Endothelial cell of umbilical vein (primary cell): ENCODE data around the gene ALG2. TPM values are rescaled to one million over a fixed set of nuclear protein-coding genes. Genes with fewer than 3 reads are reported as not detected.

Experiments used
- BruUV-seq: library from RNA; stranded (reverse); fragments of 400-500 nt; replicated peaks from 2 replicates; lab custom pipeline; 2021; lab: Mats Ljungman, UMichigan
- CTCF ChIA-PET: fragments of 300-600, 350-600 bp; sonication (Branson Sonifier 250); formaldehyde crosslinking; loops from one replicate; lab custom pipeline; 2021; ENCODE audit warnings: antibody characterized with exemption, inconsistent platforms; lab: Charles Lee
- POLR2A ChIA-PET: fragments of 300-600, 350-600 bp; sonication (Branson Sonifier 250); formaldehyde crosslinking; loops from one replicate; lab custom pipeline; 2021; ENCODE audit warnings: antibody characterized with exemption, inconsistent platforms; lab: Charles Lee
- DNase-seq: peaks from one replicate; pipeline ENCODE4 v3.0.0-alpha.2; 2011; ENCODE audit warnings: low read depth, low spot score
- FAIRE-seq: peaks from 2 replicates; lab custom pipeline; 2011; peaks lifted over from hg19 to GRCh38; lab: Jason Lieb, UNC
- H2AFZ ChIP-seq: 2 replicates; pipeline ENCODE4 v1.6.0; 2012; ENCODE audit warnings: low read depth, low read length, control low read depth, inconsistent platforms
- H3K27ac ChIP-seq: 2 replicates; pipeline ENCODE4 v1.5.1; 2011; ENCODE audit warnings: low read depth, mild to moderate bottlenecking, control low read depth, low read length, moderate library complexity; ENCODE audit not compliant: insufficient read depth
- H3K27me3 ChIP-seq, 2 experiments: 2 replicates each; pipeline versions ENCODE4 v1.6.0 to v1.6.1; 2011; ENCODE audit warnings: low read length in 2 of 2, mixed read lengths in 1 of 2; ENCODE audit not compliant: control insufficient read depth in 2 of 2, insufficient read depth in 2 of 2
- H3K36me3 ChIP-seq, 2 experiments: 2 replicates in 1 of 2; 3 replicates in 1 of 2; pipeline ENCODE4 v1.5.1; 2011; ENCODE audit warnings: low read length in 2 of 2, mild to moderate bottlenecking in 1 of 2, moderate library complexity in 1 of 2; ENCODE audit not compliant: control insufficient read depth in 2 of 2, insufficient read depth in 2 of 2; ENCODE audit errors: extremely low read depth in 1 of 2
- H3K4me1 ChIP-seq: 3 replicates; pipeline ENCODE4 v1.5.1; 2011; ENCODE audit warnings: mild to moderate bottlenecking, low read length; ENCODE audit not compliant: control insufficient read depth, insufficient read depth; ENCODE audit errors: extremely low read depth
- H3K4me2 ChIP-seq: 2 replicates; pipeline ENCODE4 v1.6.1; 2011; ENCODE audit warnings: low read length, control low read depth, mixed read lengths; ENCODE audit not compliant: insufficient read depth
- H3K4me3 ChIP-seq, 3 experiments: fragments of 200-600 bp in 1 of 3; sonication (generic), shearing (Covaris generic) in 1 of 3; replicated peaks in 1 of 3; 2 replicates each; pipeline ENCODE4 v1.5.1; 2011 to 2016; ENCODE audit warnings: control low read depth in 3 of 3, low read length in 3 of 3, mild to moderate bottlenecking in 2 of 3, inconsistent platforms in 1 of 3, low read depth in 1 of 3, moderate library complexity in 1 of 3; ENCODE audit not compliant: insufficient read depth in 1 of 3
- H3K79me2 ChIP-seq: 2 replicates; pipeline ENCODE4 v1.6.0; 2012; ENCODE audit warnings: low read length, inconsistent platforms; ENCODE audit not compliant: control insufficient read depth, insufficient read depth
- H3K9ac ChIP-seq: replicated peaks from 2 replicates; pipeline ENCODE3; 2011; ENCODE audit warnings: low read length, control low read depth; ENCODE audit not compliant: insufficient read depth; ENCODE audit errors: extremely low read depth
- H3K9me1 ChIP-seq: replicated peaks from 3 replicates; pipeline ENCODE4 v1.6.0; 2011; ENCODE audit warnings: mild to moderate bottlenecking, low read length; ENCODE audit not compliant: control insufficient read depth, insufficient read depth; ENCODE audit errors: extremely low read depth
- H3K9me3 ChIP-seq: replicated peaks from 2 replicates; pipeline ENCODE4 v1.5.1; 2012; ENCODE audit warnings: low read length, inconsistent platforms; ENCODE audit not compliant: control insufficient read depth, insufficient read depth
- H4K20me1 ChIP-seq: replicated peaks from 2 replicates; pipeline ENCODE3; 2011; ENCODE audit warnings: mild to moderate bottlenecking, low read length; ENCODE audit not compliant: control insufficient read depth, insufficient read depth; ENCODE audit errors: extremely low read depth
- FOS ChIP-seq: IDR thresholded peaks from 2 replicates; pipeline ENCODE4 v1.6.1; 2011; ENCODE audit warnings: mild to moderate bottlenecking, low read length, moderate library complexity, borderline replicate concordance; ENCODE audit not compliant: insufficient read depth
- GATA2 ChIP-seq: IDR thresholded peaks from 2 replicates; pipeline ENCODE4 v1.7.0; 2011; ENCODE audit warnings: low read depth, mild to moderate bottlenecking, moderate library complexity, mixed read lengths, low read length; ENCODE audit not compliant: insufficient read length, insufficient read depth
- dilution Hi-C: fragments of 300-500 bp; cut with MboI; formaldehyde crosslinking; loops from one replicate; pipeline ENCODE4 v1.15.0; 2019; ENCODE audit warnings: low sequenced_read_pairs; ENCODE audit not compliant: extremely low pct_ligation_motif_present
- intact Hi-C: fragments of 100-400 bp; cut with micrococcal nuclease; formaldehyde crosslinking; loops from one replicate; pipeline ENCODE4 v1.10.0; 2022
- polyA plus RNA-seq, 4 experiments: library from polyadenylated mRNA; depleted of rRNA in 3 of 4; stranded (reverse) in 3 of 4; unstranded in 1 of 4; fragments of >200 nt; gene quantifications; 2 replicates each; pipeline versions ENCODE4 v1.2.1 to v1.2.3, GENCODE V29; 2011 to 2012; ENCODE audit warnings: missing spikeins in 1 of 4
- total RNA-seq: library from RNA; stranded (reverse); gene quantifications from 2 replicates; pipeline ENCODE4 v1.2.3, GENCODE V29; 2021

Gene ALG2
- total and polyA plus RNA-seq, 2 donors (not counting 3 experiments of a cell fraction or from before 2014, with no cell fraction given), result 32.4 to 40.7 TPM

GRCh38 chr9:99169982-99170761, 51.6 kb downstream of the ALG2 start:
- Histone ChIP-seq H4K20me1 (no peaks in the 10 kb centered on the region), H3K79me2 (no peaks in the 10 kb centered on the region), H3K36me3 (no peaks in the 10 kb centered on the region), H3K27ac (no peak overlapping the region), H3K4me1 (no peaks in the 10 kb centered on the region), H2AFZ (no peak overlapping the region), H3K9me3 (no peaks in the 10 kb centered on the region), H3K9ac (no peak overlapping the region), H3K9me1 (no peaks in the 10 kb centered on the region), H3K4me2 (no peak overlapping the region), H3K4me3 (no peak overlapping the region), H3K27me3 (peaks cover 4 to 5% of the 10 kb centered on the region in 2 experiments)
- BruUV-seq, result no TSS peak
- intact Hi-C loops (no loop called here), dilution Hi-C loops (no loop called here)
- FAIRE-seq (no peak), DNase-seq (no peak)
- ChIA-PET POLR2A (no interaction called here), CTCF (no interaction called here)
- no peak for TF ChIP-seq GATA2

- DNase-seq (no peak), FAIRE-seq (no peak)
- Histone ChIP-seq H3K9me1 (no peaks in the 10 kb centered on the region), H3K27ac (no peak overlapping the region), H2AFZ (no peak overlapping the region), H3K79me2 (no peaks in the 10 kb centered on the region), H3K9ac (no peak overlapping the region), H3K27me3 (peaks cover 3 to 5% of the 10 kb centered on the region in 2 experiments), H3K4me3 (no peak overlapping the region), H4K20me1 (no peaks in the 10 kb centered on the region), H3K36me3 (no peaks in the 10 kb centered on the region), H3K4me2 (no peak overlapping the region), H3K4me1 (no peaks in the 10 kb centered on the region), H3K9me3 (no peaks in the 10 kb centered on the region)
- dilution Hi-C loops (no loop called here), intact Hi-C loops (no loop called here)
- ChIA-PET CTCF (no interaction called here), POLR2A (no interaction called here)
- no TSS peak for BruUV-seq
- TF ChIP-seq FOS, result no peak
Measured at GRCh38 chr9:99169086-99169485, 52.7 kb downstream of the ALG2 start.
